Measurements from ENCODE around the gene UBIAD1. TPM values are rescaled to one million over a fixed set of nuclear protein-coding genes. Genes with fewer than 3 reads are reported as not detected.
"Not testable (repeated sequence)": the region's sequence is repeated elsewhere in the genome, so short reads cannot be mapped to it uniquely, and the experiment has no call there.

UBIAD1 gene, protein sequence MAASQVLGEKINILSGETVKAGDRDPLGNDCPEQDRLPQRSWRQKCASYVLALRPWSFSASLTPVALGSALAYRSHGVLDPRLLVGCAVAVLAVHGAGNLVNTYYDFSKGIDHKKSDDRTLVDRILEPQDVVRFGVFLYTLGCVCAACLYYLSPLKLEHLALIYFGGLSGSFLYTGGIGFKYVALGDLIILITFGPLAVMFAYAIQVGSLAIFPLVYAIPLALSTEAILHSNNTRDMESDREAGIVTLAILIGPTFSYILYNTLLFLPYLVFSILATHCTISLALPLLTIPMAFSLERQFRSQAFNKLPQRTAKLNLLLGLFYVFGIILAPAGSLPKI
- total RNA-seq, result 29.2 and 31.3 TPM in 2 replicates

- intact Hi-C loops (cut with micrococcal nuclease), result loop anchor here (1.0 to 5.0 kb wide), 2 partner anchors 11 to 659 kb away; partner anchors contain the start of genes MTOR and PLOD1
These were observed at the start of gene UBIAD1 for GRCh38 chr1:11272832-11273594. TSS of gene UBIAD1 (plus strand) at chr1:11273198. CDS start at chr1:11273532, 334 bp downstream.

DNA sequence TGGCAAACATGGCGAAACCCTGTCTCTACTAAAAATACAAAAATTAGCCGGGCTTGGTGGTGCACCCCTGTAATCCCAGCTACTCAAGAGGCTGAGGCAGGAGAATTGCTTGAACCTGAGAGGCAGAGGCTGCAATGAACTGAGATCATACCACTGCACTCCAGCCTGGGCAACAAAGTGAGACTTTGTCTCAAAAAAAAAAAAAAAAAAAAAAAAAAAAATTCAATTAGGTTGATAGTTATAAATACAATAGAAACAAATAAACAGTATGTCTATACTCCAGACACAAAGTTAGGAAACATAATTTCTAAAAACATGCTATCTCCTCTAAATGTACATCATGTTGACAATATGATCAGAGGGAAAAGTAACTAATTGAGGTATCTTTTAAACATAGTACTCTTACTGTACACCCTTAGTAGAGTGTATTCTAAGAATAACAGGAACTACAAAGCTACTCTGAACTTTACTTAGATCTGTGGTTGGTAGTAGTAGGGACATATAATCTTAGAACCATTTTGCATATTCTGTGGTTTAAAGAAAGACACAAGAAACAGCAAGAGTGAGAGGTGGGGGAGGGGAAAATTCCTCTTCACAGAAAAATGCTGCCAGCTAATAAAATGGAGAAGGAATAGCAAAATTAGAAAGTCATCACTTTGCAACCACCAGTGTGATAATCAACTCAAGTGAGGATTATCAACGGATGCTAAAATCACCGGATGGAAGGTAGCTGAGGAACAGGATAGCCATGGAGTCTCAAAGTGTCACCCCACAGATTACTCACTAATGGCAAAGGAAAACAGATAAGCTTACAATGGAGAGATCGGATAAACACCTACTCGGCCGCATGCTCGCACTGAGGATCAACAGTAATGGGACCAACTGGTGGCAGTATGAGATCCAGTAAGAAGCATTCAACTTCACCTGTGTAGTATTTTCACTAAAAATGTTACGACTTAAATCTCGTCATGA, 45.6 kb upstream of the UBIAD1 start:
- intact Hi-C loops (cut with micrococcal nuclease), result no loop called here

DNA sequence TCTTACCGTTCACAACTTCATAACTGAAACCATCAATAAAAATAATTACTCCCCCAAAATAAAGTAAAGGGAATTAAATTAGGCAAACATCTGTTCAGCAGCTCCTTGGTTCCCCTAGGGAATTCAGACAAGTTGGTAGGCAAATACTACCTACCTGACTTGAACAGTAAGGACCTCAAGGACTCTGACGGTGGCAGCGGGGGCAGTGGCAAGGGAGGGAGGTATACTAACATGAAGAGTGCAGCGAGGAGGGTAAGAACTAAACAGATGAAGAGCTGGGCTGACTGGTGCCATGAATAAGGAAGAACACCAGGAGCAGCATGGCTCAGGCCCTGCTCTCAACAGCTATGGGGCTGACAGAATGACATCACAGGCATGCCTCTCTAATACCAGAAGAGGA, 43.8 kb upstream of the UBIAD1 start:
- intact Hi-C loops (cut with micrococcal nuclease), result no loop called here

DNA sequence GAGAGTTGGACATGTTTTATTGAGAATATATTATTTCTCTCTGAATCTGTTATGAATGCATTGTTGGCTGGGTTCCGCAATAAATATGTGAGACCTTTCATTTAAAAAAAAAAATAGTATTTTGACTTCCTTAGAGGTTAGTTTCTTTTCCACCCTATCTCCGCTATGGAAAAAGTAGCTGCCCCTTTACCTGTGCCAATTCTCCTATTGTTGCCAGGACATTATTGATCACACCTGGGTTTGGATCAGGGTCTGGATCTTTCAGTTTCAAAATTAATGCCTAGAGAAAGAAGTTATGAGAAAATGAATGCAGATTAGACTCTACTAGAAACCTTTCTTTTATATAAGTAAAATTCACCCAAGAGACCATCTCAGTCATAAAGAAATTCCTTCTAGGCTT, 39.8 kb upstream of the UBIAD1 start:
- intact Hi-C loops (cut with micrococcal nuclease), result no loop called here

- intact Hi-C loops (cut with micrococcal nuclease), result no loop called here
These were observed 35.6 kb upstream of the UBIAD1 start for GRCh38 chr1:11237356-11237755.

DNA sequence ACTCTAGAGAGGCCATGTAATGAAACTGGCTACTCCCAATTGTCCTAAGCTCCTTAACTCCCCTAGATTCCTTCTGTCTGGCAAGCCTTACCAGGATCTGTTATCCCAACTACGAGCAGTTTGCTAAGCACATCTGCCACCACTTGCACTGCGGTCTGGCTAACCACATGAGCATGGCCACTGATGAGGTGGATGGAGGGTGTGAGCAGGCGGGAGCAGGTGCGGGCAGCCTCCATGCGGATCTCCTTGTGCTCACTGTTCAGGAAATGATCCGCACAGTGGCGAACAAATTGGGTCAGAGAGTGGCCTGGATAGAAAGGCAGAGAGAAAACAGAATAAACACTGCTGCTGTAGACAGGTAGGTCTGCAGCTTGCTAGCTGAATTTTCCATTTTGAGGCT, 34.7 kb upstream of the UBIAD1 start:
- intact Hi-C loops (cut with micrococcal nuclease), result no loop called here

DNA sequence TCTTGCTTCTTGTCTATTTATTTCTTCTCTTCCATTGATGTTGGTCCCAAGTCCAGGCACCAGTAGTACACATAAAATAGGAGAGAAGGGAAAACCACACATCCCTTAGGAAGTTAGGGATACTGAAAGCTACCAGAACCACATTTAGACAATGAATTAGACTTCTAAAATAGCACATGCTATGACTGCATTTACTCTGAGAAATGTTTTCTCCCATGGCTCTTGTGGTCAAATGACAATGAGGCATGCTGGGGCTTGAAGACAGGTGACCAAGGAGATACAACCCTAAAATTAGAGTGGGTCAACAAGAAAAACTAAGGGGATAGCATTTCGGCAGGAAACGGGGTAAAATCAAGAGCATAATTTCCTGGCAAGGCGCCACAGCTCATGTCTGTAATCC, 27.8 kb upstream of the UBIAD1 start:
- intact Hi-C loops (cut with micrococcal nuclease), result no loop called here

DNA sequence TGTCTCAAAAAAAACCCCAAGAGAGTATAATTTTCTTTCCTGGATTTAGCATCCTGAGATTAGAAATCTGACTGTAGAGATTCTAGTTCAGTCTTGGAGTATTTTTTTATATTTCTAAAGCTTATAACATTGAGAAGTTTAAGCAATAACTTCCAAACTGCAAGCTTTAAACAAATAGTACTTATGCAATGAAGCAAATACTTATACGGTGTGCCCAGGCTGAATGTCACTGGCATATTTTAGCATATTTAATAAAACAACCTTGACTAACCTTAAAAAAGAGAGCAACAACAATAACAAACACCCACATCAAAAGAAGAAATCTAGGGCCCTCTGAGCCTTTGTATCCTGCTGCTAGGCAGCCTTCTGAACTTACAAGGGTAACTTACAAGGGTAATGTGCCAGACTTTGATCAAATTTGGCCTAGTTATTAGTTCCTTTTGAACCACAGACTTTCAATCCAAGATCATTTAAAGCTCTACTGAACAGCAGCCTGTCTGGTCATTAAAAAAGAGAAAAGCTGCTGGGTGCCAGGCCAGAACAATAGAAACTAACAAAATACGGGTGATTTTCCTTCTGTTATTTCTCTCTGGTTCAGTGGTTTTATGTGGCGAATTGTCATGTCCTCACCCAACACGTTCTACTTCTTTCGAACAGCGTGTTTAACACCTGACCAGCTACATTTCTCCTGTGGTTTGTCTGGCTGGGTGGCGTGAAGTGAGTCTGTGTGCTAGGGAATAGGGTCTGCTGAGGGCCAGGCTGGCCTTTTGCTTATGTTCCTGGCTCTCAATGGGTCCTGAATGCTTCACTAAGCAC, 26.9 kb upstream of the UBIAD1 start:
- intact Hi-C loops (cut with micrococcal nuclease), result no loop called here

- intact Hi-C loops (cut with micrococcal nuclease), result no loop called here
These were observed 24.8 kb upstream of the UBIAD1 start for GRCh38 chr1:11248169-11248568.

- intact Hi-C loops (cut with micrococcal nuclease), result no loop called here
These were observed 20.5 kb upstream of the UBIAD1 start for GRCh38 chr1:11252538-11252937.

DNA sequence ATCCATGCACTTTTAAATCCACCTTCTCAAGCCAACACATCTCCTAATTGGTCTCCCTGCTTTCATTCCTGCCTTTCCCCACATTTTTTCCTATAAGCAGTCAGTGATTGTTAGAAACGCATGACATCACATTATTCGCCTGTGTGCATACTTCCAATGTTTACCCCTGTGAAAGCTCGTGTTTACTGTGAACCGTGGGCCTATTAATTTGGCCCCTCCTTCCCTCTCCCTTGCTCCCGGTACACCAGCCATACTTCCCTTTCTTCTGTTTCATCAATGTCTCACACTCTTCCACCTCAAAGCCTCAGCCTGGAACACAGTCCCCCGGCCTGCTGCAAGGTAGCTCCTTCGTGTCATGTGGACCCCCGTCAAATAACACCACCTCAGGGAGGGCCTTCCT, 19.8 kb upstream of the UBIAD1 start:
- intact Hi-C loops (cut with micrococcal nuclease), result no loop called here

GRCh38 chr1:11256299-11256698, 16.7 kb upstream of the UBIAD1 start:
- intact Hi-C loops (cut with micrococcal nuclease), result no loop called here

- intact Hi-C loops (cut with micrococcal nuclease), result loop anchor here (1.0 to 5.0 kb wide), 3 partner anchors 11 to 545 kb away; partner anchors contain the start of genes CLCN6, MTHFR and UBIAD1
These were observed 10.6 kb upstream of the UBIAD1 start, which contains the start of gene MTOR for GRCh38 chr1:11262171-11263049. TSS of gene MTOR (minus strand) at chr1:11262551. CDS start at chr1:11259409, 3,142 bp downstream.

DNA sequence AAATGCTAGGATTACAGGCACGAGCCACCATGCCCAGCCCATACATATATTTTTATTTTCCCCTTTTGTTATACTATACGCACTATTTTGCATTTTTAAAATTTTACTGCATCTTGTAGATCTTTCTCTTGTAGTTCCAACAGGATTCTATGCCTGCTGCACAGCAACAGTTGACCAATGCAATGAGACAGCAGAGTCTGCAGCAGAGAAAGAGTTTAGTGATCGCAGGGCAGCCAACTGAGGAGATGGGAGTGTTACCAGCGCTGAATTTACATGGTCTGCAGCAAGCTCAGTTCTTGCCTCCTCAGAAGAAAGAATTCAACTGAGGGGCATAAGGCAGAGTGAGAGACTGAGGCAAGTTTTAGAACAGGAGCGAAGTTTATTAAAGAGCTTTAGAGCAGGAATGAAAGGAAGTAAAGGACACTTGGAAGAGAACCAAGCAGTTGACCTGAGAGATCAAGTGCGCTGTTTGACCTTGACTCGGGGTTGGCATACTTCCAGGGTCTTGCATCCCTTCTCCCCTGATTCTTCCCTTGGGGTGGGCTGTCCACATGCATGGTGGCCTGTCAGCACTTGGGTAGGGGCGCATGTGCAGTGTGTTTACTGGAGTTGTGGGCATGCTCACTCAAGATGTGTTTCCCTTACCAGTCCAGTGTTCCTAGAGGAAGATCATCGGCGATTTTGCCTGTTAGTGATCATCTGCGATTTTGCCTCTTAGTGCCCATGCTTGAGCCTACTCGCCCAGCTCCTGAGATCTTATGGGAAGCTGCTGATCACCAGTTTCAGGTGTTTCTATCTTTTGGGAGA, 6.5 kb upstream of the UBIAD1 start:
- intact Hi-C loops (cut with micrococcal nuclease), result no loop called here

DNA sequence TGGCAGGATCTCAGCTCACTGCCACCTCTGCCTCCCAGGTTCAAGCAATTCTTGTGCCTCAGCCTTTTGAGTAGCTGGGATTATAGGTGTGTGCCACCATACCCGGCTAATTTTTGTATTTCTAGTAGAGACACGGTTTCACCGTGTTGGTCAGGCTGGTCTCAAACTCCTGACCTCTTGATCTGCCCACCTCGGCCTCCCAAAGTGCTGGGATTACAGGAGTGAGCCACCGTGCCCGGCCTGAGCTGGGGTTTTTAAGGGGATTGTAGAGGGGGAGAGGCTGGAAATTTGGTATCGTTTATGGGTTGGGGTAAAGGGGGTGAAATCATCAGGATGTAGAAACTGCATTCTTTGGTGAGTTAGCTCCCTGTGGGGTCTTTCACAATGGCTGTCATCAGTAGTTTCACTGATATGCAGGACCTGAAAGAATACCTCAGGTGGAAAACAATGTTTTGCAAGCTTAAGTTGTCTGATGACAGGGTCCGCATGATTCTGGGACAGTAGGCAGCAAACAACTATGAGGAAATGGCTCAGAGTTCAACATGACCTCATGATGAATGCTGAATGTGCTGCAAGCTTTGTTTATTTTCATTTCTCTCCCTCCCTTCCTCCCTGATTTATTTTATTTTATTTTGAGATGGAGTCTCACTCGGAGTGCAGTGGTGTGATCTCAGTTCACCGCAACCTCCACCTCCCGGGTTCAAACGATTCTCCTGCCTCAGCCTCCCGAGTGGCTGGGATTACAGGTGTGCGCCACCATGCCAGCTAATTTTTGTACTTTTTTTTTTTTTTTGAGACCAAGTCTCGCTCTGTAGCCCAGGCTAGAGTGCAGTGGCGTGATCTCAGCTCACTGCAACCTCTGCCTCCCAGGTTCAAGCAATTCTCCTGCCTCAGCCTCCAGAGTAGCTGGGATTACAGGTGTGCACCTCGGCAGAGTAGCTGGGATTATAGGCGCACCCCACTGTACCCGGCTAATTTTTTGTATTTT, 5.4 kb upstream of the UBIAD1 start:
- intact Hi-C loops (cut with micrococcal nuclease), result not testable (repeated sequence)

- intact Hi-C loops (cut with micrococcal nuclease), result loop anchor here (5.0 kb wide), 1 partner anchor 660 kb away; the partner anchor contains the start of gene PLOD1
These were observed 510 bp upstream of the UBIAD1 start for GRCh38 chr1:11272544-11272831.

GRCh38 chr1:11273595-11274234, 717 bp downstream of the UBIAD1 start:
- intact Hi-C loops (cut with micrococcal nuclease), result loop anchor here (1.0 to 5.0 kb wide), 2 partner anchors 11 to 659 kb away; partner anchors contain the start of genes MTOR and PLOD1
